Nephron progenitor cell (in vitro differentiated cells): ENCODE measurements around the gene GRIK1.

Experiments
- DNase-seq: peaks from one replicate; pipeline ENCODE4 v3.0.0; 2021
- H3K27ac Mint-ChIP-seq: 2 replicates; pipeline ENCODE4 v1.8.0; 2021; ENCODE audit warnings: mild to moderate bottlenecking, moderate library complexity, mixed read lengths
- H3K27me3 Mint-ChIP-seq: 2 replicates; pipeline ENCODE4 v1.8.0; 2021; ENCODE audit warnings: mild to moderate bottlenecking, low read depth, mixed read lengths; ENCODE audit not compliant: poor library complexity
- H3K36me3 Mint-ChIP-seq: 2 replicates; pipeline ENCODE4 v1.8.0; 2021; ENCODE audit warnings: low read depth, mixed read lengths
- H3K4me1 Mint-ChIP-seq: 2 replicates; pipeline ENCODE4 v1.8.0; 2021; ENCODE audit warnings: mixed read lengths
- H3K4me3 Mint-ChIP-seq: 2 replicates; pipeline ENCODE4 v1.8.0; 2021; ENCODE audit warnings: mild to moderate bottlenecking, moderate library complexity, mixed read lengths
- H3K9me3 Mint-ChIP-seq: 2 replicates; pipeline ENCODE4 v1.8.0; 2021; ENCODE audit warnings: mild to moderate bottlenecking, moderate library complexity, mixed read lengths
- TF ChIP-seq, protein P1 (sequence below): fragments of 200-600 bp; sonication (generic); IDR thresholded peaks from 2 replicates; pipeline ENCODE4 v1.5.0; 2021; ENCODE audit warnings: antibody characterized with exemption

The GRIK1 gene

DNA sequence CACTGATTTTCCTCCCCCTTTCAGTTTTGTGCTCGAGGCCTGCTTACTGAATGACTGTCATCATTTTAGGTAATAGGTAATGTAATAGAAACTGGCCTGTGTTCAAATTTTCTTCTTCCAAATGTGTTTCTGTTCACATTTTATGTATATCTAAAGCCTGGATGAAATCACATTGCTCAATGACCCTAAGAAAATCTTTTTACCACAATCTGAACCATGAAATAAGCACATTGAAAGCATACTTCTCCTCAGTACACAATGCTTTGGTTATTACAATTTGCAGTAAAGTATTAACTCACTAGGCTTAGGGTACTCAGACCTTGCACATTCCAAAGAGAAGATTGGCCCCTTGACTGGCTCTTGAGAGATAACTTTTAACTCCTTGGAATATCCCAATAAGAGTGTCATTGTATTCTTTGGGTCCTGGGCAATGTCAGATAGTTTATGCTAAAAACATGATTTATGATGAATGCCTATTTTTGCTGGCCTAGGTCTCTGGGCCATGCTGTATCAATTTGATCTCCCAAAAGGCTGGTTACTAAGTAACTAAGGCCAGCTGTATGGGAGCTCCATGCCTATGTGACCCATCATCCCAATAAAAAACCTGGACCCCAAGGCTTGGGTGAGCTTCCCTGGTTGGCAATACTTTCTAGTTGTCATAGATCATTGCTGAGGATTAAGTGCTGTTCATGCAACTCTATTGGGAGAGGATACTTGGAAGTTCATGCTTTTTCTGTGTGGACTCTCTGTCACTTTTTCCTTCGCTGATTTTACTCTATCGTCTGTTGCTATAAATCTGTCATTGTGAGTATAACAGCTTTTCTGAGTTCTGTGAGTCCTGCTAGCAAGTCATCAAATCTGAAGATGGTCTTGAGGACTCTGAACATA lies 293.9 kb downstream of the GRIK1 start:
- H3K9me3 Mint-ChIP-seq: no peaks in the 10 kb centered on the region
- no peak overlapping the region for H3K27ac Mint-ChIP-seq
- no peak overlapping the region for H3K4me3 Mint-ChIP-seq
- no peak for DNase-seq
- TF ChIP-seq, protein P1, sequence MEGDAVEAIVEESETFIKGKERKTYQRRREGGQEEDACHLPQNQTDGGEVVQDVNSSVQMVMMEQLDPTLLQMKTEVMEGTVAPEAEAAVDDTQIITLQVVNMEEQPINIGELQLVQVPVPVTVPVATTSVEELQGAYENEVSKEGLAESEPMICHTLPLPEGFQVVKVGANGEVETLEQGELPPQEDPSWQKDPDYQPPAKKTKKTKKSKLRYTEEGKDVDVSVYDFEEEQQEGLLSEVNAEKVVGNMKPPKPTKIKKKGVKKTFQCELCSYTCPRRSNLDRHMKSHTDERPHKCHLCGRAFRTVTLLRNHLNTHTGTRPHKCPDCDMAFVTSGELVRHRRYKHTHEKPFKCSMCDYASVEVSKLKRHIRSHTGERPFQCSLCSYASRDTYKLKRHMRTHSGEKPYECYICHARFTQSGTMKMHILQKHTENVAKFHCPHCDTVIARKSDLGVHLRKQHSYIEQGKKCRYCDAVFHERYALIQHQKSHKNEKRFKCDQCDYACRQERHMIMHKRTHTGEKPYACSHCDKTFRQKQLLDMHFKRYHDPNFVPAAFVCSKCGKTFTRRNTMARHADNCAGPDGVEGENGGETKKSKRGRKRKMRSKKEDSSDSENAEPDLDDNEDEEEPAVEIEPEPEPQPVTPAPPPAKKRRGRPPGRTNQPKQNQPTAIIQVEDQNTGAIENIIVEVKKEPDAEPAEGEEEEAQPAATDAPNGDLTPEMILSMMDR: no peak
- H3K36me3 Mint-ChIP-seq: no peaks in the 10 kb centered on the region
- no peaks in the 10 kb centered on the region for H3K27me3 Mint-ChIP-seq
- H3K4me1 Mint-ChIP-seq: peaks cover 25% of the 10 kb centered on the region

DNA sequence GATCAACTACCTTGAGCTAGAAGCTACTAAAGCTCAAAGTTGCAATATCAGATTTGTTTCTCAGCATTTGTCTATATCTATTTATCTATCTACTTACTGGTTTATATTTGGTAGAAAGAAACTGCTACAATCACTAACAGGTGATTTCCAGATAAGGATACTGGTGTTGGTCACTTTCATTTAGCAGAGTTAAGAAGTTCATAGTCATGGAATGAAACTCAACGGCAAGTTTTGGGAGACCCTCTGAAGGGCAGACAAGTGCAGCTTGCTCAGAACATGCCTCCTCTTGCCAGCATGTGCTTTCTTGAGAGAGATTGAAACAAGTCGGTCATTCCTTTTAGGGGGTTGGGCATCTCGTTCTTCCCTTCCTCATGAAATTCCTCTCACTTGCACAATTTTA lies 296.5 kb downstream of the GRIK1 start:
- H3K4me1 Mint-ChIP-seq: peaks cover under 1% of the 10 kb centered on the region
- H3K9me3 Mint-ChIP-seq: no peaks in the 10 kb centered on the region
- no peaks in the 10 kb centered on the region for H3K27me3 Mint-ChIP-seq

DNA sequence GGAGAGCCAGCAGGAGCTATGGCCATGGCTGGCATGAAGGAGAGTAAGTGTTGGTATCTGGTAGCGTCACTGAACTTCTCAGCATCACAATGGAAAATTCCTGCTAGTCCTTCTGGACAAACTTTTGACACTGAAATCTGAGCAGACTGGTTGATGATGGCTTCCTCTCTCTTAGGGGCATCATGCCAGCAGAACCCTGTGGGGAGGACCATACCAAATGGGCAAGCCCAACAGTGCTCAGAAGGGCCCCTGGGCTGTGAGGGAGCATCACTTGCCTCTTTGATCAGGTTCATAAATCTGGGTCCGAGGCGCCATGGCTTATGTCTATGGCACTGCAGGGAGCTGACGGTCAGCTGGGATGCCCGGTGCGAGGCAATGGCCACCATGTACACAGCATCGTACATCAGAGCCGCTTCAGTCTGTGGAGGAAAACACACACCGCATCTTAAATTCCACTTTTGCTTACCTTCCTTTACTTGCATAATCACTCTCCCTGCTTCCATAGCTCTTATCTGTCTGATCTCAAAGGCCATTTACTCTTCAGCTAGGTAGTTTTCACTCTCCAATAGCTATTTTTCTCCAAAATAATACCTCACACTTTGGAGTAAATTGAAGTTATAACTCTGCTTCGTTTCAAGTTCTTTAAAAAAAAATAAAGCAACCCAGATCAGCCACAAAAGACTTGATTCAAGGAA lies 297.1 kb downstream of the GRIK1 start:
- no peak overlapping the region for H3K27ac Mint-ChIP-seq
- H3K4me1 Mint-ChIP-seq: no peaks in the 10 kb centered on the region
- H3K27me3 Mint-ChIP-seq: no peaks in the 10 kb centered on the region
- TF ChIP-seq, protein P1: no peak
- no peak for DNase-seq
- no peaks in the 10 kb centered on the region for H3K9me3 Mint-ChIP-seq
- H3K36me3 Mint-ChIP-seq: no peaks in the 10 kb centered on the region
- H3K4me3 Mint-ChIP-seq: no peak overlapping the region

More for the DNA sequence above, 296.5 kb downstream of the GRIK1 start:
- H3K27ac Mint-ChIP-seq: no peak overlapping the region
- H3K36me3 Mint-ChIP-seq: no peaks in the 10 kb centered on the region
- TF ChIP-seq, protein P1: no peak
- H3K4me3 Mint-ChIP-seq: no peak overlapping the region
- DNase-seq: no peak

DNA sequence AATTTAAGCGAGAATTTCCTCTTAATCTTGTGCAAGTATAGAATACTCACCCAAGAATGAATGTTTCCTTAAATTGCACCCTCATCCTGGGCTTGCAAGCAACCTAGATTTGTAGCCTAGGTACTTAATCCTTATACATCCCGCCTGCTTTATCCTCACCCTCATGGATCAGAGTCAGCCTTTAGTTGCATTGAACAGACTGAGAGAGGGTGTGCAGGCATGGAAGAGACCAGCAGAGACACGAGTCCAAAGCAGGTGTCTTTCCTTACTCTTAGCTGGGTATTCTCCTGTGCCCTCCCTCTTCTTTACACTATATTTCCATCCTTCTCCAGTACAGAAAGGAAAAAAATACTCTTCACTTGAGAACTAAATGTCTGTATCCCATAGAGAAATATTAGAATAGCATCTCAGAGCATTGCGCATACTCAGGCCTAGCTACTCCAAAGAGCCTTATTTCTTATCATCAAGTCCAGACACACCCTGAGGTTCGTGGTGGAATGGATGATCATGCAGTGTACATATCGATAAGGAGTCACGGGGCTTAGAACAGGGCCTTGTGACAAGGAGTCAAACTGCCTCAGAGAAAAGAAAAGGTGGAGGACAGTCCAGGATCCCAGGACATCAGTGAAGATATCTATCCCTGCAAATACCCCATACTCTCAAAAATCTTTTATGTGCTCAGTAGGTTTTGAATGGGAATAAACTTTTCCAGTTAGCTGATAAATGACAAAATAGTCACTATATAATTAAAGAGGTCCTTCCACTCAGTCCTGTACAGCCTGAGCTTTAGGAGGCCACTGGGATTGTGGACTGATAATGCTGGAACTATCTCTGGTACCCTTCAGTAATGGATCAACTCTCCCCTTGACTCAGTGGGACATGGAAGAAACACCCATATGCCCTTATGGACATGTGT lies 297.9 kb downstream of the GRIK1 start:
- Mint-ChIP-seq H3K4me3 (no peak overlapping the region), H3K36me3 (no peaks in the 10 kb centered on the region), H3K27me3 (no peaks in the 10 kb centered on the region), H3K27ac (no peak overlapping the region), H3K4me1 (peaks cover 4% of the 10 kb centered on the region), H3K9me3 (no peaks in the 10 kb centered on the region)
- TF ChIP-seq, protein P1: no peak
- DNase-seq: no peak

DNA sequence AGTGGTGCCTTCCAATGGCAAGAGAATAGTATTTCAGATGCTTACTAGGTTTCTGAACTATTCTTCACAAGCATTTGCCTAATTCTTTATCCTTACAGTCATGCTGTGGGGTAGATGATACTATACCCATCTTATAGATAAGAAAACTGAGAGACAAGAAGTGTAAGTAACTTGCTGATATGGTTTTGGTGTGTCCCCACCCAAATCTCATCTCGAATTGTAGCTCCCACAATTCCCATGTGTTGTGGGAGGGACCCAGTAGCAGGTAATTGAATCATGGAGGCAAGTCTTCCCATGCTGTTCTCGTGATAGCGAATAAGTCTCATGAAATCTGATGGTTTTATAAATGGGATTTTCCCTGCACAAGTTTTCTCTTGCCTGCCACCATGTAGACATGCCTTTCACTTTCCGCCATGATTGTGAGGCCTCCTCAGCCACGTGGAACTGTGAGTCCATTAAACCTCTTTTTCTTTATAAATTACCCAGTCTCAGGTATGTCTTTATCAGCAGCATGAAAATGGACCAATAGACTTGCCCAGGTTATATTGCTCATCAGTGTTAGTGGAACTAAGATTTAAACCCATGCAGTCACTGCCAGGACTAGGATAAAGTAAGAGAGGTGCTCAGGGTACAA lies 298.7 kb downstream of the GRIK1 start:
- Mint-ChIP-seq H3K9me3 (no peaks in the 10 kb centered on the region), H3K4me3 (no peak overlapping the region), H3K36me3 (no peaks in the 10 kb centered on the region), H3K27me3 (no peaks in the 10 kb centered on the region), H3K27ac (no peak overlapping the region), H3K4me1 (peaks cover 7% of the 10 kb centered on the region)
- TF ChIP-seq, protein P1: no peak
- no peak for DNase-seq
